ENCODE measurements around the gene NCAM1.

Gene NCAM1

DNA sequence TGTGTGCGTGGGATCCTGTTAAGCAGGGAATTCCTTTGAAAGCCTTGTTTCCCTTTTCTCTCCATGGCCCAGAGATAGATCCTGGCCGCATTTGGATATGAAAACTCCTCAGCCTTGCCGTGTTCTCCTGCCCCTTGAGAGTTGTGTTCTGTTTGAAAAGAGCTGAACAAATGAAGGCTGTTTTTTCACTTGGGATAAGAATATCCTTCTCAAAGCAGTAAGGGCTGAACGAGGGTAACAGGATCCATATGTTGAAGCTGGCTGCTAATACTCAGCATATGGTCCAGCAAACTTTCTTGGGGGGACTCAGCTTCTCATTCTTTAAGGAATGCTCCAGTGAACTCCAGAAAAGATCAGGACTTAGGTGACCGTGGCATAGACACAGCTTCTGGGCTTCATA, 238.6 kb downstream of the NCAM1 start:
- no peak for DNase-seq (ENCODE audit: low spot score)

DNA sequence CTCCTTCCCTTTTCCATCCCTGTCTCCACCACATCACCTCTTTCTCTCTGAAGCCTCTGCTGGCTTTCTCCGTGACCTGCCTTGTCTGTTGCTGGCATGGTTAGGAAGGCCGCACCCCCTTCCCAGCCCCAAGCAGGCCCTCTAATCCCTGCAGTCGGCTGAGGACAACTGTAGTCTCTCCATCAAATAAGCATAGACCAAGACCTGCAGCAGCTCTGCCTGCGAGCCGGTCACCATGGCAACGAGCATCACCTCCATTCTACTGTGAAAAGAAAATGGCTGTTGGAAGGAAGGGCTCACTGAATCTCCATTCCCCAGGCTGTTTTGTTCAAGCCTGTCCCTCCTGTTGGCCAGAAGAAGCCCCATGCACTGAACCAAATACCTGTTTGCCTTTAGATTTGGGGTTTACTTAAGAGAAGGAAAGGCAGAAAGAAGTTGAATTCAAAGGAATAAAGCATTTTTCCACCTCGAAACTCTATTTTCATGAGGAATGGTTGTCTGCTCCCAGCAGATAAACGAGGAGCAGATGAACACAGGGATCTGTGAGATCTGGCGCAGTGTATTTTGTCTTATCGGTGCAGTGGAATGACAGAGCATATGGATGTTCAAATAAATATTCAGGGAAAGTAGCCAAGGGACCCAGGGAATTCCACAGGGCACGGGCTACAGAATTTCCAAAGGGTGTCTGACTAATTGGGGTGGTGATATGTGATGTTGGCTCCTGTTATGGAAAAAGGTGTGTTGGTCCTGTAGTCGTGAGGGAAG, 240.0 kb downstream of the NCAM1 start:
- no peak for DNase-seq (ENCODE audit: low spot score)

DNA sequence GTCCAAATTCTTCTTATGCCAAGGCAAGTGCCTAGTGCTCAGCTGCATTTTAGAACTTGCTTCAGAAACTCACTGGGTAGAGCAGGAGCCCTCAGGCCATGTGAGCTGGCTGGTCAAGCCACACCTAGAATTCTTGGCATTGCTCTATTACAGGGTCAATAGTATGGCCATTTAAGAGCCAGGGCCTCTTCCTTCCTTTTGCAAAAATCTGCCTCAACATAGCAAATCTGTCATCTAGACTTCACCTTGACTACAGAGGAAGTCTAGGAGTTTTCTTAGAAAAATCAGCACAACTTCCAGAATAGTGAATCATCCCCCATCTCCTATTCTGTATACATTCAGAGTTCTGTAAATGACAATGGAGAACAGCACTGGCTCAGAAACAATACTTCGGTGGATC, 241.2 kb downstream of the NCAM1 start:
- DNase-seq (ENCODE audit: low spot score) = no peak

DNA sequence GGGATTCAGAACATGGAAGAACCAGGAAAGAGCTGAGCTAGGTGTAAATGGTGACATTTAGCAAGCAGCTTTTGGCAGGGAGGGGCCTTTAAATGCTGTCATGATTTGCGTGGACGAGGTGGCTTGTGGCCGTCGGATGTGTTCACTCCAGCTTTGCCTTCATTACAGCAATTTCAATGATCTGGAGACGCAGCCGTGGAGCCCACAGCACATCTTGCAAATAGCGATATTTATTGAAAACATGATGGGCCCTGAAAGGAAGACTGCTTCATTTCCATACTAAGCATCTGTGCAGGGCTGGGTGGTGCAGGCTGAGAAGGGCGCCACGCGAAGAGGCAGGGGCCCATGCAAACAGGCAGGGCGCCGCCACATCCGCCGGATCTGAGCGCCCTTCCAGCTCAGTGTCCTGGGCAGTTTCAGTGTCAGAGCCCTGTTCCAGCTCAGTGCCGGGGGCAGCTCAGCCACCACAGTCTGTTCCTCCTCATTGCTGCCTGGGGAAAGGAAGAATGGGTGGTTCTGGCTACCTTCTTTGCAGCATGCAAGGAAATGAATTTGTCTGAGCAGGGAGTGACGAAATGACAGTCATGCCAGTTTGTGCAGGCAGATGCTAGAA, 242.0 kb downstream of the NCAM1 start:
- DNase-seq (ENCODE audit: low spot score) = no peak

DNA sequence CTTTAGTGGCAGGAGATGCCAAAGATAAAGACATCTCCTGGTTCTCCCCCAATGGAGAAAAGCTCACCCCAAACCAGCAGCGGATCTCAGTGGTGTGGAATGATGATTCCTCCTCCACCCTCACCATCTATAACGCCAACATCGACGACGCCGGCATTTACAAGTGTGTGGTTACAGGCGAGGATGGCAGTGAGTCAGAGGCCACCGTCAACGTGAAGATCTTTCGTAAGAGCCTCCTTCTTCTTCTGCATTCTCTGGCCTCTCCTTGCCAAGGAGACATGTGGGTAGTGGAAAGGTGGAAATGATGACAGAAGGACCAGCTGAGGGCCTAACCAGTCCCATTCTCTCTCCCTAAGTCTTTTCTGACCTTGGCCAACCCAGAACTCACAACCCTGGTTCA, 243.1 kb downstream of the NCAM1 start:
- no peak for DNase-seq (ENCODE audit: low spot score)

DNA sequence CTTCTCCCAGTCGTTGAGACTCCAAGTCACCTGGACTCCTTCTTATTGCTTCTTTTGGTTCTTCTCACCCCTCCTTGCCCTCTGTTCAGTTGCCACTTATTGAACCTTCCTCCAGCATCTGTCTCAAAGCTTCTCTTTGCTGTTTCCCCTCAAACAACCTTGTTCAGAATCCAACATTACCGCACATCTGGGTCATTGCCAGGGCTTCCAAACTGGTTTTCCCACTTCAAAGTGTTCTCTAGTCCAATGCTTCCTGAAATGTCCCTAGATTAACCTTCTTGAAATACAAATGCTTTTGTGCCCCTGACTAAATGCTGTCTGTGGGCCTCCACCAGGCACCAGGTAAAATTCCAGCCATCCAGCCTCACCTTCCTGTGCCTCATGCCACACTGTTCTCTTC, 252.3 kb downstream of the NCAM1 start:
- DNase-seq (ENCODE audit: low spot score) = no peak

DNA sequence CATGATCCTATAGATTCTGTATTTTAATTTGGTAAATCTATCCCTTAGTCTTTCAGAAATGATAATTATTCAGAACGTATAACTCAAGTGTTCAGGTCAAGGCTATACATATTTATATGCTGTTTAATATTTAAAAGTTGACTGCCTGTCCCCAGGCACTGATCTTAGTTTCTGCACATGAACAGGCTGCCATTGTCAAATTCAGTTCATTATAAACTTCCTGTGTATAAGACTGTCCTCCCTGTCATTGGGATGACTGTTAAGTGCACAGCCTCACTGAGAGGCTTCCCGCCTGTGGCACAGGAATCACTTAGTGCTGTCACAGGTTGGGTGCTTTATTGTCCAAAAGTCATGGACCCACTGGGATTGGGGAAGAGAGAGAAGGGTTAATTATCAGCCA, 261.0 kb downstream of the NCAM1 start:
- no peak for DNase-seq (ENCODE audit: low spot score)

DNA sequence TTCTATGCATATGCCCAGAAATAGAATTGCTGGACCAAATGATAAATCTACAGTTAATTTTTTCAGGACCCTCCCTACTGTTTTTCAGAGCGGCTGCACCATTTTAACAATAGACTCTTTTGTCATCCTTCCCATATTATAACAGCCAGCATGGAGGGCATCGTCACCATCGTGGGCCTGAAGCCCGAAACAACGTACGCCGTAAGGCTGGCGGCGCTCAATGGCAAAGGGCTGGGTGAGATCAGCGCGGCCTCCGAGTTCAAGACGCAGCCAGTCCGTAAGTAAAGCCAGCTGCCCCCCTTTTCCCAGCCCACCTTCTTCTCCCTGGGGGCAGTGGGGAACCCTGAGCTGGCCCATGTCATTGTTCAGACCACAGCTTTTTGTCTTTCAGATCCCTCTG, 273.7 kb downstream of the NCAM1 start:
- DNase-seq (ENCODE audit: low spot score) = no peak

DNA sequence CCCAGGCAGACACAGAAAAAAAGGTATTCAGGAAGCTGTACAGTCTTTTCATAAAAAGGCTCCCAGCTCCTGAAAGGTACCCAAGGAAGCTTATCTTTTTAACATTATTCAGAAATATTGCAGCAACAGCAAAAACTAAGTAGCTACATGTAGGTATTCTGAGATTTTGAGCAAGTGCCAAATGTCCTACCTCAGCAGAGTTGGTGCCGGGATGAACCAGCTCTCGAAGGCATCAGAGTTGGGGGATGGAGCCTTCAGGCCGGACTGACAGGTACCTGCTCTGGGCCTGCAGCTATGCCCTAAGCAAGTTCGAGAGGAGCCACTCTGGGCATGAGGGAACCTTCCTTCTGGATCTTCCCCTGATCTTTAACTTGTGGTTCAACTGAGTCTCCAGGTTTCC, 276.0 kb downstream of the NCAM1 start:
- DNase-seq (ENCODE audit: low spot score) = no peak

DNA sequence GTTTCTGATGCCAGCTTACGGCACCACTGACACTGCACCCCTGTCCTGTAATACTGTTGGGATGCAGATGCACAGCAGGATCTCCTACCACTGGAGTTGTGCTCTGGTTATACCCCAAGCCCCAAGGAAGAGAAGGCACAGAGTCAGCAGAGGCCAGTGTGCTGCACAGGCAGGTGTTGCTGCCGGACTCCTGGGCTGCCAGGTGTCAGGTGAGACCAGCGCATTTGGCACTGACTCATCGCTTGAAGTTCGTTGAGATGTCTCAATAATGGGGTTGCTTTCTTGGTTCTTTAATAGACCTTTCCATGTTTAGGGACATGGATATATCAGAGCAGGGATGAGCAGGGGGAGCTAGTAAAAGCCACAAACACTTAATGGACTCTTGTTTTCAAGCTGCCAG, 277.5 kb downstream of the NCAM1 start:
- no peak for DNase-seq (ENCODE audit: low spot score)

DNA sequence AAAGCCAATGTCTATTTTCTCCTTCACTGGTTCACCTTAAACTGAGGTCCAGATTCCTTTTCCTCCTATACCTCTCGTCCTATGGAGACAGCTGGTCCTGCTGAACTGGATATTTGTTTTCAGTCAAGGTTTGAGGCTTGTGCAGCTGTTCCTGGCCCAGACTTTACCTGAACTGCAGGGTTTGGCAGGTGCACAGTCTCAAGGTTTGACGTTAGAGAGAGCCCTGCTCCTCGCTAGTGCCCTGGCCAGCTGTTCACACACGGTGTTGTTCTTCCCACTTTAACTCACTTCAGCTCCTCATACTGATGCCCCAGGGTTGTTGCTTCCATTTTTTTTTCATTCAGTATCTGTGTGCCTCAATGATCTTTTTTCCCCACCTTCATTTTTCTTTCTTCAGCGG, 279.2 kb downstream of the NCAM1 start:
- DNase-seq (ENCODE audit: low spot score) = no peak

DNA sequence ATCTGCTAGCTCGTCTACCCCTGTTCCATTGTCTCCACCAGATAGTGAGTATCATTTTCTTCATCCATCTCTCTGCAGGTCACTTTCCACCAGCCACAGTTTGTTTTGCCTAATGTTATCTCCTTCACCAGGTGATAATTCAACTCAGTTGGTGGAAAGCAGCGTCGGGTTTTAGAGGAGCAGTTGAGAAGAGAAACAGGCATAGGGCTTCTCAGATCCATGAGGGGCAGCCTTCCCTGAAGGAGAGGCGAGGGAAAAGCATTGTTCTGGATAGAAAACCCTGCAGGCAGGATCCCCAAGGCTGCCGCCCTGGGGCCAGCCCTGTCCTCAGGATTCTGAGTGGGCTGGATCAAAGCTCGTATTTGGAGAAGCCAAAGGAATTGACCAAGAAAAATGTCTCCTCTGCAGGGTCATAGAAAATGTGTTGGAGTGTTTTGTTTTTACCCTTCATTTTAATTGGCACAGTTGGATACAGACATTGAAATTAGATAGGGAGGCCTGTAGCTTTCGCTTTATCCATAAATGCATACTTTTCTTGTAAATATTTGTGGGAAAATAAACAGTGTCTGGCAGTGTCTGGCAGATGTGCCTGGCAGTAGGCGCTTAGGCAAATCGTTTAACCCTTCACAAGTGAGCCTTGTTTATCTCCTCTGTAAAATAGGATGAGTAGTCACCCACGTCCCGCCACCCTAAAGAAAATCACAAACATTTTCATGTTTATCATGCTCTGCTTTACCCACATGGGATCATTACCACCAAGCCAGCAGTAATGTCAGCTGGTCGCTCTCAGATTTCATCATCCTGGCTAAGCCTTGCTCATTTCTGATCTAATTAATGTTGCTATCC, 279.8 kb downstream of the NCAM1 start:
- no peak for DNase-seq (ENCODE audit: low spot score)

DNA sequence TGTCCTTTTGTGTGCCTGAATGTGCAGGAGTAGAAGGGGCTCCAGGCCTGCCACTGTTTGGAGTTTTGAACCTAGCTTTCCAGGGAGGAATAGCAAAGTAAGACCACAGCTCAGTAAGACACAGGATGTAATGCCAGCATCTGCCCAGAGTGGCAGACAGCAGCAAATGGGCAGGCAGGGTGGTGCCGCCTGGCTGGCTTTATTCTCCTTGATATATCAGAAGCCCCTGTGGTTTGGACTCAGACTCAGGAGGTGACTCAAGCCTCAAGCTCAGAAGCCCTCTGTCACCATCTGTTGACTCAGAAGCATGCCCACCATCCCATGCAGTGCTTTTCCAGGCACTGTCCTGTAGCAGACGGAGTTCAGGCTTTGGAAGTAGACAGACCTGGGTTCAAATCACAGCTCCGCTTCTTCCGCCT, 280.4 kb downstream of the NCAM1 start:
- DNase-seq (ENCODE audit: low spot score) = no peak

DNA sequence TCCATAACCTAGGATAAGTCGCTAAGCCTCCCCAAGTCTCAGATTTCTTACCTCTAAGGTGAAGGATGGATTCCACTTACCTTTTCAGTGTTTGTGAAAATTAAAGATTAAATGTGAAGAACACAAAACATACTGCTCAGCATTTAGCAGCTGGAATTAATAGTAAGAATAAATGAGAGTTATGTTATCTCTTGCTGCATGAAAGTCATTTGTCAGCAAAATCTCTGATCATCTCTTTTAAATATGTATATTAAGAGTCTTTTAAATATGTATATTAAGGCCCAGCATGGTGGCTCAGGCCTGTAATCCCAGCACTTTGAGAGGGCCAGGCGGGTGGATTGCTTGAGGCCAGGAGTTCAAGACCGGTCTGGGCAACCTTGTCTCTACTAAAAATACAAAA, 280.8 kb downstream of the NCAM1 start:
- DNase-seq (ENCODE audit: low spot score) = no peak

DNA sequence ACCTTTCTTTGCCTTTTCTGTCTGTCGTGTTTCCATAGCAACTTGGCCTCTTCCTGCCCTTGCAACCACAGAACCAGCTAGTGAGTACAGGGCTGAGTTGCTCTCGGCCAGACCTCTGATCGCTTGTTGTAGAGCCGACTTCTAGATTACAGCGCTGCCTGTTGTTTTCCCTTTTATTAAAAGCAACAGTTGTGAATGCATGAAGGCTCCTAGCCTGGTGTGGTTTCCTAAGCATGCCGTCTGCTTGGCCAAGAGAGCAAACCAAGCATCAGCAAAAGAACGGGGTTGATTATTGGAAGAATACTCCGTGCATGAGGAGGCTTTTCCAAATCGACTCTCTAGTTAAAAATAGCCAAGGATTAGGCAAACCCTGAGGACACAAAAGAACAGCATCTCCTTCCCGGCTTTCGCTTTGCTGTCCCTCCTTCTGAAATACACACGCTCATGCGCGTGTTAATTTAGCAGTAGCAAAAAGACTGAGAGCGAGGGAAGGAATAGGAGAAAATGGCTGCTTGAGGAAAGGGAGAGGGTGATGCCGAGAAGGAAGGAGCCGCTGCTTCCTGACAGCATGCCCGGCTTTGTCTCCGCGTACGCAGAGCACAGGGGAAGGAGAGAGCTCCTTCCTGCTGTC, 281.7 kb downstream of the NCAM1 start:
- DNase-seq (ENCODE audit: low spot score) = peak; percentile 3

DNA sequence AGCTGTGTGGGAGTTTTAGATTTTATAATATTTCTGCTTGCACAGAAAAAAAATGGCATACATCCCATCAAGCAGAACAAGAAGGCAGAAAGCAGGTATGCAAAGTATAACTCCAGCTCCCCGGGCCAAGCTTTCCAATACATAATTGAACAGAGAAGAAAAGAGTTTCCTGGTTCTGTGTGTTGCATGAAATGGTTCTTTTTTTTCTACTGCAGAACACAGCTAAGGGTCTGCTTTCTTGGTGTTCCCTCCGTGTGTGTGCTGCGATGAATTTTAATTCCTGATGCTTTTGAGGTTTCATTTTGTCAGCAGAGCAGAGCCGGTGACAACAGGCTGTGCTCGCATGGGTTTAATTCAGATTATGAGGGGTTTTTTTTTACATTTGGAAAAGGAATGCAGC, 282.5 kb downstream of the NCAM1 start:
- no peak for DNase-seq (ENCODE audit: low spot score)

DNA sequence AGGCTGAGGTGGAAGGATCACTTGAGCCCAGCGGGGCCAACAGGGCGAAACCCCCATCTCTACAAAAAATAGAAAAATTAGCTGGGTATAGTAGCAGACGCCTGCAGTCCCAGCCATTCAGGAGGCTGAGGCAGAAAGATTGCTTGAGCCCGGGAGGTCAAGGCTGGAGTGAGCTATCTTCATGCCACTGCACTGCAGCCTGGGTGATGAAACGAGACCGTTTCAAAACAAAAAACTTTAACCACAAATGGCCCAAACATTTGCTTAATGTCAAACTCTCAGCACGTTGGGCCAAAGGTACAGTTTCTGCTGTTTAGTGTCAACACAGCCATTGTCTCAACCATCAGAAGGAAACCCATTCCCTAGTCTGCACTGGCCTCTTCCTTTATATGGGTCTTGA, 284.0 kb downstream of the NCAM1 start:
- DNase-seq (ENCODE audit: low spot score) = no peak

DNA sequence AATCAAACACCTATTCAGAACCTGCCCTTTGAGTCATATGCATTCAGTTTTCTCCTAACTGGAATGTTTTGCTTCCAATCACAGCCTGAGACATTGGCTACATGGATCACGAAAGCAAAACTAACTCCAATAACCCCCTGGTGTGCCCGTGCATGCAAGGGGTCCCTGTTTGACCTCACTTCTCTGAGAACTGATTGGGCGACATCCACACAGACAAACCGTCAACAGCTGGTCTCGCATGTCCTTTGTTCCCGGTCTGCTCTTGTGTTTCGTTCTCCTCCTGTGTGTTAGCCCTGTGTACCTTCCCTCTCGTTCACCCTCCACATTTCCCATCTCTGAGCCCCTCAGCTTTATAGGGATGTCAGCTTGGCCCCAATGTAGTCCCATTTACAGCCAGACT, 286.0 kb downstream of the NCAM1 start:
- DNase-seq (ENCODE audit: low spot score) = no peak

DNA sequence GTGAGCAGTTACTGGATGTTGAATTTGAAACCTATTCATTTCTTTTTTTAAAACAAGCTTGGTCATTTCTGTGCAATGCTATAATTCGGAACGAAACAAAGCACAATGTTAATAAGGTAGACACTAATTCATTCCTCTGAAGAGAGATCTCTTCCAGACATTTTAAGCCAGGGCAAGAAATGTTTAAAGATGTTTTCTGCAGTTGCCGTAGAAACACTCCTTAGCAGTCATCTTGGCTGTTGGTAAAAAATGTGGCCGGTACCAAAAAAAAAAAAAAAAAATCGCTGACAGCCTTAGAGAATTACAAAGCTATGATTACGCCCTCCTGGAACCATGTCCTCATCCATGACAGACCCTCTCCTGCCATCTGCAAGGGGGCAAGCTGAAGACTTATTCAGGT, 286.7 kb downstream of the NCAM1 start:
- DNase-seq (ENCODE audit: low spot score) = no peak

DNA sequence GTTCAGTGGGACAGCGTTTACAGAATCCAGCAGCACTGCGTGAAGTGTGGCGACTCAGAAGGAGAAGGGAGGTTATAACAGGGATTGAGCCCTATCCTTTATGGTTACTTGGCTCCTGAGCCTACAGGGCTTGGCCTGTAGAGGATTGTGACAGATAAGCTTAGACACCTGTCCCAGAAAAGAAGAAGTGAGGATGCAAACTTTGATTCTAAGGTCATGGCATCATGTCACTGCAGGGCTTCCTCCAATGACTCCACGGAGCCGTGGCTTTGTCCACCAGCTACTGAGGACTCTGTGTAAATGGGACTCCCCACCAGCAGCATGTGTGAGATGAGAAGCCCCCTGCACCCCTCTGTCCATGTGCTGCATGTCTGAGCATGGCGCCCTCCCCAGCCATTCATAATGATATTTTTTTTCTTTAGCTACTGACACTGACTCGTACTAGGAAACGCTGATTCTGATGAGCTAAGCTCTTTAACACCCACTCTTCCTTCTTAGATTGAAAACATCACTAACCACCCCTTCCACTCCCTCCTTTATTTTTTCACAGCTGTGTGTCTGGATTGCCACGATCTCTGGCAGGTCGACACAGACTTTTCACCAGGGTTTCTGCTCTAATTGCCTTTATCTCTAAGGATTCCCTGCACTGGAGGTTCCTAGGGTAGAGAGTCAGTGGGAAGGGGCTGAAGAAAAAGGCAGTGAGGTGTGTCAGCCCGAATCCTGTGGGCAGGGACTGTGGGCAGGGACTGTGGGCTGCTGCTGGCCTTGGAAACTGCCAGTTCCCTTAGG, 287.7 kb downstream of the NCAM1 start:
- DNase-seq (ENCODE audit: low spot score) = no peak

DNA sequence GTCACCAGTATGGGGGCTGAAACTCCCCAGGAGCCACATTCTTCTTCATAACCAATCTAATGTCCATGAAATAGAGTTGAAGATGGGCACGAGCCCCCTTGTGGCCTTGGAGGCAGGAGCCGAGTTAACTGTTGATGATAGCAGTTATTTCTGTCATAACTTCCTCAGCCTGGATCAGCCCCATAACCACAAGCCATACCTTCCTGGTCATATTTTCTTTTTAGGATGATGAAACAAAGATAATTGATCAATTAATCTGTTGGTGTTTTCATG, 288.2 kb downstream of the NCAM1 start:
- DNase-seq (ENCODE audit: low spot score) = no peak

DNA sequence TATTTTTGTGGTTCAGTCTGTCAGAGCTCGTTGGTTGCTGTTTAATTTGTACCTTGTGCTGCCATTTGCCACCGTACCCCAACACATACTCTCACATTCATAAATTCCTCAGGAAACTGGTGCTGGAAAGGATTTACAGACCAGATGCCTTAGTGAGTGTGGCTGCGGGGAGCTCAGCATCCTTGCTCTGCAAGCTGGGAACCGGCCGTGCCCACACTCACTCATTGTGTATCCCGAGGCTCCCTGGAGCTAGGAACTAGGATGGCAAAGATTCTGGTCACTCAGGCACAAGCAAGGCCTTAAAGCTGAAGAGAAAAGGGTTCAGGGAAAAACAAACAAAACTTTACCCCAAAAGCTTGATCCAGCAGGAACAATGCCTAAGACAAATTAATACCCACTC, 288.6 kb downstream of the NCAM1 start:
- no peak for DNase-seq (ENCODE audit: low spot score)
